IMR-90 (cell line): ENCODE measurements around the gene ALDH1L2. TPM values are rescaled to one million over a fixed set of nuclear protein-coding genes. Genes with fewer than 3 reads are reported as not detected.

Source experiments
- ATAC-seq: fragments of 200-7000 bp; cut with Tn5 transposase; 2 replicates; pipeline ENCODE4 v1.9.1; 2020; ENCODE audit warnings: low read depth, mild to moderate bottlenecking, moderate library complexity
- BruUV-seq: library from RNA; stranded (reverse); fragments of 400-500 nt; replicated peaks from 2 replicates; lab custom pipeline; 2021; lab: Mats Ljungman, UMichigan
- CTCF ChIA-PET: fragments of 300-600 bp; formaldehyde crosslinking; extraction: SDS; loops from one replicate; lab custom pipeline; 2021; ENCODE audit warnings: antibody characterized with exemption; lab: Yijun Ruan, JAX
- POLR2A ChIA-PET: fragments of 300-600 bp; sonication (Branson Sonifier 250); formaldehyde crosslinking; loops from one replicate; lab custom pipeline; 2022; ENCODE audit warnings: antibody characterized with exemption; ENCODE audit not compliant: unreplicated experiment; lab: Charles Lee
- DNase-seq: peaks from one replicate; pipeline ENCODE4 v3.0.0; 2013
- H2AFZ ChIP-seq: replicated peaks from 2 replicates; pipeline ENCODE3; 2013; ENCODE audit warnings: low read length, mild to moderate bottlenecking; ENCODE audit not compliant: poor library complexity
- H2AK5ac ChIP-seq: 2 replicates; pipeline ENCODE4 v1.6.1; 2013; ENCODE audit warnings: low read depth, low read length, inconsistent platforms
- H2AK9ac ChIP-seq: replicated peaks from 2 replicates; pipeline ENCODE3; 2013; ENCODE audit warnings: mild to moderate bottlenecking, low read depth, low read length, moderate library complexity; ENCODE audit not compliant: poor library complexity
- H2BK120ac ChIP-seq: 2 replicates; pipeline ENCODE4 v1.6.1; 2013; ENCODE audit warnings: low read depth, low read length, inconsistent platforms
- H2BK15ac ChIP-seq: 3 replicates; pipeline ENCODE4 v1.6.1; 2013; ENCODE audit warnings: low read depth, low read length, inconsistent platforms
- H2BK20ac ChIP-seq: 2 replicates; pipeline ENCODE4 v1.6.1; 2013; ENCODE audit warnings: low read depth, mild to moderate bottlenecking, inconsistent platforms, low read length, moderate library complexity
- H2BK5ac ChIP-seq: 2 replicates; pipeline ENCODE4 v1.6.1; 2013; ENCODE audit warnings: mild to moderate bottlenecking, low read depth, low read length, inconsistent platforms; ENCODE audit not compliant: poor library complexity, severe bottlenecking
- H3K14ac ChIP-seq: replicated peaks from 2 replicates; pipeline ENCODE4 v1.6.1; 2013; ENCODE audit warnings: low read depth, low read length, inconsistent platforms
- H3K18ac ChIP-seq: 2 replicates; pipeline ENCODE4 v1.6.1; 2013; ENCODE audit warnings: low read depth, low read length, control low read depth
- H3K23ac ChIP-seq: 2 replicates; pipeline ENCODE4 v1.6.1; 2013; ENCODE audit warnings: low read depth, low read length, inconsistent platforms
- H3K27ac ChIP-seq: 2 replicates; pipeline ENCODE4 v1.5.1; 2013; ENCODE audit warnings: mild to moderate bottlenecking, control low read depth, low read length; ENCODE audit not compliant: insufficient read depth
- H3K27me3 ChIP-seq: 2 replicates; pipeline ENCODE4 v1.6.1; 2013; ENCODE audit warnings: low read length; ENCODE audit not compliant: control insufficient read depth, insufficient read depth
- H3K36me3 ChIP-seq: 2 replicates; pipeline ENCODE4 v1.6.1; 2013; ENCODE audit warnings: low read length, mixed read lengths; ENCODE audit not compliant: control insufficient read depth, insufficient read depth
- H3K4ac ChIP-seq: 2 replicates; pipeline ENCODE4 v1.6.1; 2013; ENCODE audit warnings: low read depth, low read length, inconsistent platforms
- H3K4me1 ChIP-seq: 2 replicates; pipeline ENCODE4 v1.6.1; 2013; ENCODE audit warnings: low read length, mixed read lengths; ENCODE audit not compliant: control insufficient read depth, insufficient read depth
- H3K4me2 ChIP-seq: 2 replicates; pipeline ENCODE4 v1.6.1; 2013; ENCODE audit warnings: low read depth, mild to moderate bottlenecking, control low read depth, low read length, moderate library complexity
- H3K4me3 ChIP-seq: 2 replicates; pipeline ENCODE4 v1.5.1; 2013; ENCODE audit warnings: low read depth, mild to moderate bottlenecking, control low read depth, low read length, moderate library complexity; ENCODE audit not compliant: insufficient read depth
- H3K56ac ChIP-seq: 2 replicates; pipeline ENCODE4 v1.6.1; 2013; ENCODE audit warnings: low read length, inconsistent platforms; ENCODE audit not compliant: insufficient read depth; ENCODE audit errors: extremely low read depth
- H3K79me1 ChIP-seq, 2 experiments: 2 replicates each; pipeline ENCODE4 v1.6.1; 2013; ENCODE audit warnings: low read length in 2 of 2, inconsistent platforms in 1 of 2, low read depth in 1 of 2
- H3K9ac ChIP-seq: 2 replicates; pipeline ENCODE4 v1.6.1; 2013; ENCODE audit warnings: low read depth, low read length, control low read depth
- H3K9me1 ChIP-seq: 2 replicates; pipeline ENCODE4 v1.6.1; 2013; ENCODE audit warnings: low read length, inconsistent platforms; ENCODE audit not compliant: insufficient read depth
- H3K9me3 ChIP-seq: 2 replicates; pipeline ENCODE4 v1.6.1; 2013; ENCODE audit warnings: low read length; ENCODE audit not compliant: control insufficient read depth, insufficient read depth
- H4K20me1 ChIP-seq: 2 replicates; pipeline ENCODE4 v1.6.1; 2013; ENCODE audit warnings: low read length, inconsistent platforms; ENCODE audit not compliant: insufficient read depth
- H4K5ac ChIP-seq: 2 replicates; pipeline ENCODE4 v1.6.1; 2013; ENCODE audit warnings: mild to moderate bottlenecking, low read depth, low read length, control low read depth
- H4K8ac ChIP-seq, 2 experiments: 2 replicates each; pipeline ENCODE4 v1.6.1; 2013; ENCODE audit warnings: low read depth in 2 of 2, low read length in 2 of 2, control low read depth in 1 of 2, inconsistent platforms in 1 of 2
- H4K91ac ChIP-seq: 2 replicates; pipeline ENCODE4 v1.6.1; 2013; ENCODE audit warnings: low read depth, low read length, inconsistent platforms; ENCODE audit not compliant: insufficient read depth
- BHLHE40 ChIP-seq: fragments of 150-350 bp; IDR thresholded peaks from 2 replicates; pipeline ENCODE4 v1.6.1; 2016; ENCODE audit warnings: mild to moderate bottlenecking, low read depth, low read length
- CEBPB ChIP-seq: IDR thresholded peaks from 2 replicates; pipeline ENCODE4 v1.6.1; 2012; ENCODE audit warnings: low read depth, low read length, improper control_type of control experiment
- CHD1 ChIP-seq: IDR thresholded peaks from 2 replicates; pipeline ENCODE4 v1.6.1; 2012; ENCODE audit warnings: low read depth, low read length, improper control_type of control experiment
- CTCF ChIP-seq: conservative IDR thresholded peaks from 2 replicates; pipeline ENCODE4 v1.5.1; 2012; ENCODE audit warnings: mild to moderate bottlenecking, low read depth, low read length, improper control_type of control experiment
- FOS ChIP-seq: fragments of 150-350 bp; IDR thresholded peaks from 2 replicates; pipeline ENCODE4 v1.6.1; 2016; ENCODE audit warnings: low read depth, low read length
- MAFK ChIP-seq: IDR thresholded peaks from 2 replicates; pipeline ENCODE4 v1.6.1; 2012; ENCODE audit warnings: low read depth, low read length, improper control_type of control experiment
- MAZ ChIP-seq: IDR thresholded peaks from 2 replicates; pipeline ENCODE4 v1.6.1; 2012; ENCODE audit warnings: low read depth, mild to moderate bottlenecking, low read length, improper control_type of control experiment, moderate library complexity, borderline replicate concordance
- MXI1 ChIP-seq: IDR thresholded peaks from 2 replicates; pipeline ENCODE4 v1.6.1; 2012; ENCODE audit warnings: low read depth, mild to moderate bottlenecking, low read length, moderate library complexity, borderline replicate concordance
- NFE2L2 ChIP-seq: fragments of 150-350 bp; IDR thresholded peaks from 2 replicates; pipeline ENCODE4 v1.6.1; 2016; ENCODE audit warnings: low read depth, mild to moderate bottlenecking, low read length
- POLR2A ChIP-seq: IDR thresholded peaks from 2 replicates; pipeline ENCODE4 v1.6.1; 2012; ENCODE audit warnings: mild to moderate bottlenecking, low read depth, low read length
- RAD21 ChIP-seq: IDR thresholded peaks from 2 replicates; pipeline ENCODE4 v1.6.1; 2012; ENCODE audit warnings: low read length, improper control_type of control experiment
- RCOR1 ChIP-seq: IDR thresholded peaks from 2 replicates; pipeline ENCODE4 v1.6.1; 2012; ENCODE audit warnings: mild to moderate bottlenecking, low read length, improper control_type of control experiment; ENCODE audit not compliant: insufficient replicate concordance
- RFX5 ChIP-seq: IDR thresholded peaks from 2 replicates; pipeline ENCODE4 v1.8.0; 2012; ENCODE audit warnings: low read depth, mild to moderate bottlenecking, low read length, moderate library complexity
- SMC3 ChIP-seq: fragments of 150-350 bp; IDR thresholded peaks from 2 replicates; pipeline ENCODE4 v1.6.1; 2016; ENCODE audit warnings: low read depth, mild to moderate bottlenecking, antibody characterized with exemption, low read length, moderate library complexity
- WGBS, 2 experiments: methylation state at CpG; one replicate each; pipeline versions ENCODE4 v1.1.5 to v1.1.7; 2013; ENCODE audit warnings: missing lambda C conversion rate in 2 of 2; ENCODE audit not compliant: insufficient read length in 1 of 2; ENCODE audit errors: extremely low coverage in 2 of 2; 5-methylcytosine and 5-hydroxymethylcytosine counted together
- dilution Hi-C: fragments of 300-500 bp; cut with HindIII; formaldehyde crosslinking; loops from one replicate; pipeline ENCODE4 v1.14.3; 2018; ENCODE audit warnings: low sequenced_read_pairs; ENCODE audit not compliant: unreplicated experiment
- in situ Hi-C: fragments of 300-500 bp; cut with MboI; formaldehyde crosslinking; loops from 3 replicates; pipeline ENCODE4 v1.14.3; 2019; ENCODE audit warnings: low sequenced_read_pairs, inconsistent platforms, mixed read lengths
- intact Hi-C: fragments of 100-400 bp; cut with micrococcal nuclease; formaldehyde crosslinking; loops from 2 replicates; pipeline ENCODE4 v1.10.0; 2022
- polyA plus RNA-seq, 3 experiments: library from polyadenylated mRNA; depleted of rRNA; stranded (reverse); fragments of >200 nt; gene quantifications; 2 replicates each; pipeline ENCODE4 v1.2.3, GENCODE V29; 2012; ENCODE audit warnings: low replicate concordance in 1 of 3
- total RNA-seq: library from RNA; depleted of rRNA; stranded (reverse); fragments of >200 nt; gene quantifications from 2 replicates; pipeline ENCODE4 v1.2.3, GENCODE V29; 2012
- TF ChIP-seq, protein P1 (sequence below): fragments of 150-350 bp; IDR thresholded peaks from 2 replicates; pipeline ENCODE4 v1.6.1; 2017; ENCODE audit warnings: mild to moderate bottlenecking, antibody characterized with exemption, low read length, low read depth

The ALDH1L2 gene
- total and polyA plus RNA-seq, 2 of the 4 experiments (the other 2 are of a cell fraction) = 21.1 to 22.8 TPM

DNA sequence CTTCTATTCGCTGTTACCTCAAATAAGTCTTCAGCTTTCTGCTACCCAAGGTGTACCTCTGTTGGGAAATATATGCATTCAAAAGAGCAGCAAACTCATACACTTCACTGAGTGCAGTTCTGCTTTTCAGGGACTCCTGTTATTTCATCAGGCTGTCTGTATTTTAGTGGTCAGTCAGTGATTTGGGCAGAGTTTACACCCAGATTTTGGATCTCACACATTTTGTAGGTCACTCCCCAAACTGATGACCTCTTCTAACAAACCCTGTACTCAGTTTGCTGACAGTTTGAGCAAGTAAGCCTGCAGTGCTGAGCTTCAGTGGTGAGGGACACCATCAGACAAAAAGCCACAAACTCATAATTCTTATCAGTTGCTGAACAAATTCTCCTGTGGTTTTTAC, 15.1 kb upstream of the ALDH1L2 start:
- intact Hi-C loops = loop anchor here (5.0 kb wide), 1 partner anchor 412 kb away; no protein-coding TSS in a partner anchor
- H2BK20ac ChIP-seq = 0 out of 2 replicates have a peak overlapping the region, but pooled peaks have one; percentile 7
- H3K9me1 ChIP-seq = no peaks in the 10 kb centered on the region
- no peak overlapping the region for H4K5ac ChIP-seq
- no peaks in the 10 kb centered on the region for H3K79me1 ChIP-seq
- H3K27ac ChIP-seq = no peak overlapping the region
- no peak overlapping the region for H3K56ac ChIP-seq
- peak overlapping the region; percentile 14 for H2AFZ ChIP-seq
- H3K14ac ChIP-seq = no peak overlapping the region
- no peaks in the 10 kb centered on the region for H3K27me3 ChIP-seq
- H3K18ac ChIP-seq = no peak overlapping the region
- no peak for TF ChIP-seq RCOR1
- TF ChIP-seq, protein P1, sequence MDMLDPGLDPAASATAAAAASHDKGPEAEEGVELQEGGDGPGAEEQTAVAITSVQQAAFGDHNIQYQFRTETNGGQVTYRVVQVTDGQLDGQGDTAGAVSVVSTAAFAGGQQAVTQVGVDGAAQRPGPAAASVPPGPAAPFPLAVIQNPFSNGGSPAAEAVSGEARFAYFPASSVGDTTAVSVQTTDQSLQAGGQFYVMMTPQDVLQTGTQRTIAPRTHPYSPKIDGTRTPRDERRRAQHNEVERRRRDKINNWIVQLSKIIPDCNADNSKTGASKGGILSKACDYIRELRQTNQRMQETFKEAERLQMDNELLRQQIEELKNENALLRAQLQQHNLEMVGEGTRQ = no peak
- no peak for TF ChIP-seq MAZ
- TF ChIP-seq BHLHE40 = no peak
- TF ChIP-seq NFE2L2 = no peak
- no peak for TF ChIP-seq RAD21
- no peak for TF ChIP-seq CTCF
- TF ChIP-seq CEBPB = no peak
- no peak for TF ChIP-seq SMC3
- no peak for TF ChIP-seq MXI1
- no peak for TF ChIP-seq RFX5
- TF ChIP-seq CHD1 = no peak
- no peak for TF ChIP-seq FOS
- TF ChIP-seq MAFK = no peak
- TF ChIP-seq POLR2A = no peak
- WGBS, 2 experiments = no CpG with 5 or more reads among the region's 1 CpG
- no peak overlapping the region for H3K4ac ChIP-seq
- H3K9ac ChIP-seq = no peak overlapping the region
- H3K4me2 ChIP-seq = no peak overlapping the region
- H4K8ac ChIP-seq = no peak overlapping the region
- dilution Hi-C loops = no loop called here
- no peak overlapping the region for H2AK9ac ChIP-seq
- H3K4me1 ChIP-seq = peaks cover 2% of the 10 kb centered on the region; the same call in 1 of the 2 replicates
- H4K20me1 ChIP-seq = no peaks in the 10 kb centered on the region
- no TSS peak for BruUV-seq
- in situ Hi-C loops = no loop called here
- no peak for DNase-seq
- no peak overlapping the region for H2BK120ac ChIP-seq
- no peak overlapping the region for H4K91ac ChIP-seq
- no peaks in the 10 kb centered on the region for H3K36me3 ChIP-seq
- H3K9me3 ChIP-seq = 0 out of 2 replicates have a peak, but pooled peaks cover 4% of the 10 kb centered on the region
- H3K4me3 ChIP-seq = no peak overlapping the region
- no peak overlapping the region for H2BK5ac ChIP-seq
- no peak overlapping the region for H2AK5ac ChIP-seq
- no peak overlapping the region for H2BK15ac ChIP-seq
- H3K23ac ChIP-seq = peak overlapping the region; percentile 24; the same call in 1 of the 2 replicates
- CTCF ChIA-PET = no interaction called here
- no peak for ATAC-seq
- POLR2A ChIA-PET = interaction anchor here (0.6 kb wide), 1 partner anchor 15 kb away, joined by 4 read pairs; no protein-coding TSS in a partner anchor
